H1 (cell line): Measurements from ENCODE around the gene TMEM255A. TPM values are rescaled to one million over a fixed set of nuclear protein-coding genes. Genes with fewer than 3 reads are reported as not detected.

Source experiments
- CTCF ChIA-PET: fragments of 300-600 bp; sonication (Branson Sonifier 250); formaldehyde crosslinking; loops from one replicate; lab custom pipeline; 2021; ENCODE audit not compliant: partially characterized antibody; lab: Charles Lee
- POLR2A ChIA-PET: fragments of 300-600 bp; sonication (Branson Sonifier 250); formaldehyde crosslinking; loops from one replicate; lab custom pipeline; 2021; ENCODE audit warnings: inconsistent platforms; ENCODE audit not compliant: partially characterized antibody; lab: Charles Lee
- DNase-seq, 2 experiments: peaks; one replicate each; pipeline versions ENCODE4 v3.0.0 to v3.0.0-alpha.2; 2010 to 2022; ENCODE audit warnings: low spot score in 2 of 2, low read depth in 1 of 2, mixed read lengths in 1 of 2
- FAIRE-seq: peaks from 2 replicates; lab custom pipeline; 2011; peaks lifted over from hg19 to GRCh38; lab: Jason Lieb, UNC
- H2AFZ ChIP-seq: 2 replicates; pipeline ENCODE4 v1.8.1; 2012; ENCODE audit warnings: low read length, inconsistent platforms
- H2AK5ac ChIP-seq: 2 replicates; pipeline ENCODE4 v1.6.1; 2013; ENCODE audit warnings: low read depth, low read length
- H2BK120ac ChIP-seq: replicated peaks from 2 replicates; pipeline ENCODE3; 2013; ENCODE audit warnings: low read depth, low read length, inconsistent platforms
- H2BK12ac ChIP-seq: 2 replicates; pipeline ENCODE4 v1.6.1; 2013; ENCODE audit warnings: low read depth, low read length
- H2BK15ac ChIP-seq: 2 replicates; pipeline ENCODE4 v1.6.1; 2013; ENCODE audit warnings: low read length
- H2BK20ac ChIP-seq: 2 replicates; pipeline ENCODE4 v1.6.1; 2013; ENCODE audit warnings: low read length
- H2BK5ac ChIP-seq: 2 replicates; pipeline ENCODE4 v1.6.1; 2013; ENCODE audit warnings: low read depth, low read length
- H3K14ac ChIP-seq: 2 replicates; pipeline ENCODE4 v1.6.1; 2013; ENCODE audit warnings: inconsistent platforms; ENCODE audit not compliant: insufficient read length
- H3K18ac ChIP-seq: 2 replicates; pipeline ENCODE4 v1.6.1; 2013; ENCODE audit warnings: low read length; ENCODE audit errors: extremely low read depth
- H3K23ac ChIP-seq: 2 replicates; pipeline ENCODE4 v1.6.1; 2013; ENCODE audit warnings: inconsistent platforms; ENCODE audit not compliant: insufficient read length
- H3K23me2 ChIP-seq: 2 replicates; pipeline ENCODE4 v1.6.1; 2013; ENCODE audit warnings: low read depth, low read length
- H3K27ac ChIP-seq: 2 replicates; pipeline ENCODE4 v1.6.1; 2011; ENCODE audit warnings: low read depth, low read length, inconsistent platforms
- H3K27me3 ChIP-seq, 4 experiments: replicated peaks in 1 of 4; 1 replicate in 1 of 4; 2 replicates in 3 of 4; pipeline versions ENCODE4 v1.6.1 to v1.8.1; 2011 to 2013; ENCODE audit warnings: low read length in 3 of 4, mild to moderate bottlenecking in 3 of 4, inconsistent platforms in 2 of 4, mixed read lengths in 2 of 4, moderate library complexity in 1 of 4; ENCODE audit not compliant: control insufficient read depth in 3 of 4, insufficient read depth in 3 of 4; ENCODE audit errors: extremely low read depth in 1 of 4
- H3K36me3 ChIP-seq, 4 experiments: 2 replicates each; pipeline versions ENCODE4 v1.6.1 to v1.8.1; 2011 to 2013; ENCODE audit warnings: mild to moderate bottlenecking in 4 of 4, low read length in 3 of 4, moderate library complexity in 2 of 4, control low read depth in 1 of 4, inconsistent platforms in 1 of 4; ENCODE audit not compliant: insufficient read depth in 4 of 4, control insufficient read depth in 2 of 4
- H3K4ac ChIP-seq: replicated peaks from 2 replicates; pipeline ENCODE3; 2013; ENCODE audit warnings: low read length, low read depth, mixed read lengths, inconsistent platforms; ENCODE audit not compliant: insufficient read length
- H3K4me1 ChIP-seq, 4 experiments: replicated peaks in 1 of 4; 1 replicate in 1 of 4; 2 replicates in 3 of 4; pipeline versions ENCODE4 v1.6.1 to v1.8.1; 2011 to 2013; ENCODE audit warnings: low read length in 3 of 4, inconsistent platforms in 2 of 4, mixed read lengths in 1 of 4; ENCODE audit not compliant: insufficient read depth in 4 of 4, control insufficient read depth in 3 of 4
- H3K4me2 ChIP-seq, 2 experiments: 2 replicates each; pipeline versions ENCODE4 v1.6.1 to v1.8.1; 2011 to 2013; ENCODE audit warnings: low read depth in 2 of 2, low read length in 2 of 2, control low read depth in 1 of 2, inconsistent platforms in 1 of 2, mild to moderate bottlenecking in 1 of 2; ENCODE audit not compliant: insufficient read depth in 1 of 2
- H3K4me3 ChIP-seq, 4 experiments: fragments of 200-600, 300-600 bp in 1 of 4; sonication (generic), shearing (Covaris generic), sonication (Bioruptor Twin) in 1 of 4; 2 replicates each; pipeline versions ENCODE4 v1.5.1 to v1.8.1; 2011 to 2016; ENCODE audit warnings: low read length in 4 of 4, low read depth in 3 of 4, control low read depth in 2 of 4, inconsistent platforms in 2 of 4, mild to moderate bottlenecking in 2 of 4, mixed read lengths in 1 of 4, moderate library complexity in 1 of 4; ENCODE audit not compliant: insufficient read depth in 2 of 4; ENCODE audit errors: extremely low read depth in 1 of 4
- H3K56ac ChIP-seq: replicated peaks from 2 replicates; pipeline ENCODE3; 2013; ENCODE audit warnings: low read depth, mild to moderate bottlenecking, mixed read lengths, low read length, inconsistent platforms; ENCODE audit not compliant: insufficient read length
- H3K79me1 ChIP-seq: 2 replicates; pipeline ENCODE4 v1.6.1; 2013; ENCODE audit warnings: low read depth, low read length, control low read depth
- H3K79me2 ChIP-seq, 2 experiments: 2 replicates each; pipeline versions ENCODE4 v1.6.1 to v1.8.1; 2012 to 2013; ENCODE audit warnings: low read length in 2 of 2, mild to moderate bottlenecking in 2 of 2, inconsistent platforms in 1 of 2; ENCODE audit not compliant: insufficient read depth in 2 of 2, control insufficient read depth in 1 of 2
- H3K9ac ChIP-seq, 4 experiments: replicated peaks in 1 of 4; 1 replicate in 1 of 4; 2 replicates in 3 of 4; pipeline versions ENCODE4 v1.6.1 to v1.8.1; 2011 to 2013; ENCODE audit warnings: low read depth in 3 of 4, low read length in 3 of 4, control low read depth in 2 of 4, mild to moderate bottlenecking in 2 of 4, moderate library complexity in 2 of 4, inconsistent platforms in 1 of 4; ENCODE audit errors: extremely low read depth in 1 of 4
- H3K9me3 ChIP-seq, 2 experiments: 2 replicates each; pipeline versions ENCODE4 v1.6.1 to v1.8.1; 2012 to 2013; ENCODE audit warnings: mild to moderate bottlenecking in 2 of 2, moderate library complexity in 2 of 2, control low read depth in 1 of 2, inconsistent platforms in 1 of 2, low read depth in 1 of 2, low read length in 1 of 2, mixed read lengths in 1 of 2; ENCODE audit not compliant: insufficient read depth in 2 of 2
- H4K20me1 ChIP-seq, 2 experiments: replicated peaks in 1 of 2; 2 replicates each; pipeline versions ENCODE3 to v1.8.1; 2011 to 2013; ENCODE audit warnings: inconsistent platforms in 2 of 2, low read length in 2 of 2, mild to moderate bottlenecking in 1 of 2; ENCODE audit not compliant: insufficient read depth in 2 of 2, control insufficient read depth in 1 of 2
- H4K5ac ChIP-seq: 2 replicates; pipeline ENCODE4 v1.6.1; 2013; ENCODE audit warnings: low read length, low read depth, mixed read lengths, inconsistent platforms; ENCODE audit not compliant: insufficient read length
- H4K8ac ChIP-seq: 2 replicates; pipeline ENCODE4 v1.8.0; 2013; ENCODE audit warnings: mild to moderate bottlenecking, moderate library complexity, low read length, inconsistent platforms; ENCODE audit not compliant: insufficient read depth; ENCODE audit errors: extremely low read depth
- H4K91ac ChIP-seq: replicated peaks from 2 replicates; pipeline ENCODE3; 2013; ENCODE audit warnings: low read length, mixed read lengths, inconsistent platforms; ENCODE audit not compliant: insufficient read length
- BCL11A ChIP-seq, 2 experiments: IDR thresholded peaks; one replicate each; pipeline ENCODE4 v1.6.1; 2011; ENCODE audit warnings: low read depth in 2 of 2, low read length in 2 of 2, mild to moderate bottlenecking in 2 of 2
- BRCA1 ChIP-seq: IDR thresholded peaks from 2 replicates; pipeline ENCODE4 v1.6.1; 2012; ENCODE audit warnings: low read depth, low read length, improper control_type of control experiment
- CBX8 ChIP-seq: fragments of 300-800, 300-1000 bp; sonication (generic); IDR thresholded peaks from 2 replicates; pipeline ENCODE4 v1.7.1; 2016; ENCODE audit warnings: low read depth, low read length, borderline replicate concordance
- CREB1 ChIP-seq: IDR thresholded peaks from 2 replicates; pipeline ENCODE4 v1.6.1; 2012; ENCODE audit warnings: inconsistent platforms
- E2F6 ChIP-seq: IDR thresholded peaks from 2 replicates; pipeline ENCODE4 v1.6.1; 2012; ENCODE audit warnings: inconsistent platforms
- EP300 ChIP-seq, 2 experiments: IDR thresholded peaks; 1 replicate in 1 of 2; 2 replicates in 1 of 2; pipeline ENCODE4 v1.6.1; 2011 to 2012; ENCODE audit warnings: low read depth in 2 of 2, low read length in 2 of 2, mild to moderate bottlenecking in 2 of 2, borderline replicate concordance in 1 of 2, inconsistent platforms in 1 of 2, moderate library complexity in 1 of 2
- FOSL1 ChIP-seq: IDR thresholded peaks from 2 replicates; pipeline ENCODE4 v1.6.1; 2011; ENCODE audit warnings: mild to moderate bottlenecking, low read depth, low read length, moderate library complexity; ENCODE audit not compliant: insufficient read depth
- GABPA ChIP-seq: IDR thresholded peaks from 2 replicates; pipeline ENCODE4 v1.6.1; 2011; ENCODE audit warnings: mild to moderate bottlenecking, low read length, moderate library complexity, borderline replicate concordance; ENCODE audit not compliant: insufficient read depth
- GTF2F1 ChIP-seq: IDR thresholded peaks from 2 replicates; pipeline ENCODE4 v1.6.1; 2012; ENCODE audit warnings: low read depth, low read length, improper control_type of control experiment, borderline replicate concordance
- HDAC6 ChIP-seq: IDR thresholded peaks from one replicate; pipeline ENCODE4 v1.7.1; 2012; ENCODE audit warnings: low read depth, mild to moderate bottlenecking, inconsistent platforms, low read length, moderate library complexity
- MAX ChIP-seq: IDR thresholded peaks from 2 replicates; pipeline ENCODE4 v1.6.1; 2012; ENCODE audit warnings: inconsistent platforms
- SIRT6 ChIP-seq: IDR thresholded peaks from one replicate; pipeline ENCODE4 v1.7.1; 2012; ENCODE audit warnings: low read length, inconsistent platforms
- SRF ChIP-seq: IDR thresholded peaks from 2 replicates; pipeline ENCODE4 v1.6.1; 2011; ENCODE audit warnings: mild to moderate bottlenecking, low read depth, low read length, moderate library complexity
- YY1 ChIP-seq: IDR thresholded peaks from 2 replicates; pipeline ENCODE4 v1.6.1; 2011; ENCODE audit warnings: low read depth, mild to moderate bottlenecking, low read length
- WGBS, 2 experiments: shearing (Covaris generic) in 1 of 2; methylation state at CpG; one replicate each; pipeline versions ENCODE4 v1.1.6 to v1.1.7; 2013 to 2015; ENCODE audit warnings: low lambda C conversion rate in 2 of 2, mixed read lengths in 2 of 2, inconsistent platforms in 1 of 2, low coverage in 1 of 2, missing lambda C conversion rate in 1 of 2; ENCODE audit not compliant: insufficient replicate concordance in 2 of 2, insufficient coverage in 1 of 2, insufficient read length in 1 of 2; ENCODE audit errors: extremely low coverage in 1 of 2, missing lambda C conversion rate in 1 of 2; 5-methylcytosine and 5-hydroxymethylcytosine counted together
- polyA plus RNA-seq, 7 experiments: library from polyadenylated mRNA; depleted of rRNA in 3 of 7; stranded (reverse) in 5 of 7; unstranded in 2 of 7; fragments of >200 nt in 5 of 7; fragments of 200-250 nt in 2 of 7; gene quantifications; 1 replicate in 5 of 7; 2 replicates in 1 of 7; 4 replicates in 1 of 7; pipeline versions ENCODE4 v1.2.1 to v1.2.3, GENCODE V29; 2011 to 2013; ENCODE audit warnings: missing spikeins in 2 of 7, mixed read lengths in 2 of 7
- total RNA-seq: library from RNA; stranded (reverse); fragmentation: NEBNext Ultra II Directional; extraction: Animal tissue kit (Norgen Biotek cat#: 25700); gene quantifications from 2 replicates; pipeline ENCODE4 v1.2.1, GENCODE V29; 2021

The TMEM255A gene
- total and polyA plus RNA-seq, 2 of the 8 experiments (the other 6 are each of a cell fraction or from before 2014, with no cell fraction given), result 0.73 to 2.3 TPM

GRCh38 chrX:120274145-120274544 is 37.1 kb downstream of the TMEM255A start:
- H3K4ac ChIP-seq, result no peak overlapping the region
- H3K23ac ChIP-seq, result no peak overlapping the region
- POLR2A ChIA-PET, result no interaction called here
- 79% methylated on average over 2 of the region's 2 CpGs; no CpG with 5 or more reads in 1 of the 2 experiments for WGBS, 2 experiments
- no peak overlapping the region for H4K8ac ChIP-seq
- H2AFZ ChIP-seq, result no peak overlapping the region
- H3K4me2 ChIP-seq, result 0 out of 4 replicates have a peak overlapping the region, but pooled peaks of 1 of the 2 experiments have one; percentile 37
- H2BK12ac ChIP-seq, result no peak overlapping the region
- no peak overlapping the region for H3K14ac ChIP-seq
- H3K56ac ChIP-seq, result no peak overlapping the region
- no peaks in the 10 kb centered on the region for H4K20me1 ChIP-seq
- CTCF ChIA-PET, result interaction anchor here (0.6 to 1.4 kb wide), 4 partner anchors 23 to 237 kb away, joined by 3 to 4 read pairs (median 3); partner anchors contain the start of gene ZBTB33
- H3K36me3 ChIP-seq, result no peaks in the 10 kb centered on the region
- H2BK20ac ChIP-seq, result no peak overlapping the region
- no peaks in the 10 kb centered on the region for H3K9me3 ChIP-seq
- no peak for FAIRE-seq
- no peak overlapping the region for H3K9ac ChIP-seq
- H3K27me3 ChIP-seq, result 0 out of 7 replicates have a peak, but pooled peaks cover 0 to 6% (median 0%) of the 10 kb centered on the region in 4 experiments
- no peaks in the 10 kb centered on the region for H3K79me1 ChIP-seq
- DNase-seq, result no peak
- no peak overlapping the region for H2AK5ac ChIP-seq
- H2BK15ac ChIP-seq, result no peak overlapping the region
- H3K23me2 ChIP-seq, result no peaks in the 10 kb centered on the region
- no peak overlapping the region; a peak in 1 of 8 replicates for H3K4me3 ChIP-seq
- H4K91ac ChIP-seq, result no peak overlapping the region
- H3K4me1 ChIP-seq, result peaks cover 0 to 9% (median 0%) of the 10 kb centered on the region in 4 experiments; a peak in 2 of 7 replicates
- no peaks in the 10 kb centered on the region for H3K79me2 ChIP-seq
- no peak overlapping the region for H4K5ac ChIP-seq
- no peak overlapping the region for H2BK5ac ChIP-seq
- H2BK120ac ChIP-seq, result no peak overlapping the region
- H3K18ac ChIP-seq, result no peak overlapping the region
- no peak overlapping the region for H3K27ac ChIP-seq
- TF ChIP-seq BRCA1 (no peak), CBX8 (no peak), FOSL1 (no peak), E2F6 (no peak), GTF2F1 (no peak), YY1 (no peak), CREB1 (no peak), SRF (no peak), MAX (no peak), BCL11A (IDR thresholded peaks at IDR 0.05; ENCODE audit: low read depth in 2 of 2, low read length in 2 of 2) (no peak), GABPA (no peak), EP300 (IDR thresholded peaks at IDR 0.05; ENCODE audit: borderline replicate concordance in 1 of 2, low read depth in 2 of 2, low read length in 2 of 2) (no peak), SIRT6 (no peak), HDAC6 (no peak)
